Posterior vena cava (tissue), 2 donors: ENCODE measurements around the gene COL6A3. TPM values are rescaled to one million over a fixed set of nuclear protein-coding genes. Genes with fewer than 3 reads are reported as not detected.

Experiments
- DNase-seq: peaks from one replicate; pipeline ENCODE4 v3.0.0-alpha.2; 2020; ENCODE audit warnings: low spot score
- intact Hi-C, 2 donors: fragments of 100-400 bp; cut with DNase I; formaldehyde crosslinking; loops; one replicate each; pipeline versions ENCODE4 v1.14.1 to v1.14.2; 2022 to 2023
- total RNA-seq, 2 donors: library from RNA; stranded (reverse); fragmentation: NEBNext Ultra II Directional; extraction: Animal tissue kit (Norgen Biotek cat#: 25700); gene quantifications; one replicate each; pipeline ENCODE4 v1.2.1, GENCODE V29; 2021
- donor health status: DM: yes; HTN: yes; CAD: no.
- donor health status: DM: yes; HTN: yes; CAD: no.

The COL6A3 gene
- total RNA-seq, 2 donors from 2014 or later = 485 to 835 TPM

GRCh38 chr2:237403024-237403882 is 10.7 kb downstream of the COL6A3 start:
- DNase-seq = no peak
- intact Hi-C loops = loop anchor here in 1 of 2 donors (10.0 kb wide), 1 partner anchor 228 kb away; no protein-coding TSS in a partner anchor

- intact Hi-C loops = loop anchor here in 1 of 2 donors (10.0 kb wide), 1 partner anchor 225 kb away; no protein-coding TSS in a partner anchor
- no peak for DNase-seq
Observed at GRCh38 chr2:237400199-237400598, 13.8 kb downstream of the COL6A3 start.

GRCh38 chr2:237397072-237397471 is 16.9 kb downstream of the COL6A3 start:
- intact Hi-C loops = loop anchor here in 1 of 2 donors (5.0 kb wide), 1 partner anchor 35 kb away; no protein-coding TSS in a partner anchor
- DNase-seq = no peak

GRCh38 chr2:237393523-237393922 is 20.4 kb downstream of the COL6A3 start:
- no peak for DNase-seq
- intact Hi-C loops = no loop called here

GRCh38 chr2:237392186-237392585 is 21.8 kb downstream of the COL6A3 start:
- DNase-seq = no peak
- intact Hi-C loops = no loop called here

GRCh38 chr2:237391140-237391539 is 22.8 kb downstream of the COL6A3 start:
- intact Hi-C loops = no loop called here
- DNase-seq = no peak

- intact Hi-C loops = no loop called here
- DNase-seq = no peak
Observed at GRCh38 chr2:237390235-237390634, 23.7 kb downstream of the COL6A3 start.

- intact Hi-C loops = no loop called here
- no peak for DNase-seq
Observed at GRCh38 chr2:237389831-237390230, 24.1 kb downstream of the COL6A3 start.

- DNase-seq = no peak
- intact Hi-C loops = no loop called here
Observed at GRCh38 chr2:237388036-237388435, 25.9 kb downstream of the COL6A3 start.

- intact Hi-C loops = no loop called here
- DNase-seq = no peak
Observed at GRCh38 chr2:237384672-237385020, 29.3 kb downstream of the COL6A3 start.

- DNase-seq = no peak
- intact Hi-C loops = no loop called here
Observed at GRCh38 chr2:237383991-237384671, 29.8 kb downstream of the COL6A3 start.

- intact Hi-C loops = no loop called here
- DNase-seq = no peak
Observed at GRCh38 chr2:237380768-237381167, 33.2 kb downstream of the COL6A3 start.

- no peak for DNase-seq
- intact Hi-C loops = no loop called here
Observed at GRCh38 chr2:237379636-237380035, 34.3 kb downstream of the COL6A3 start.

- intact Hi-C loops = no loop called here
- DNase-seq = no peak
Observed at GRCh38 chr2:237378650-237379049, 35.3 kb downstream of the COL6A3 start.

GRCh38 chr2:237374284-237375060 is 39.5 kb downstream of the COL6A3 start:
- no peak for DNase-seq
- intact Hi-C loops = no loop called here

- no peak for DNase-seq
- intact Hi-C loops = no loop called here
Observed at GRCh38 chr2:237371856-237372255, 42.1 kb downstream of the COL6A3 start.

- no peak for DNase-seq
- intact Hi-C loops = no loop called here
Observed at GRCh38 chr2:237365671-237366070, 48.3 kb downstream of the COL6A3 start.

GRCh38 chr2:237364655-237365054 is 49.3 kb downstream of the COL6A3 start:
- intact Hi-C loops = loop anchor here in 1 of 2 donors (5.0 kb wide), 1 partner anchor 33 kb away; no protein-coding TSS in a partner anchor
- DNase-seq = no peak

GRCh38 chr2:237361194-237362004 is 52.6 kb downstream of the COL6A3 start:
- intact Hi-C loops = loop anchor here in 1 of 2 donors (5.0 kb wide), 1 partner anchor 36 kb away; no protein-coding TSS in a partner anchor
- no peak for DNase-seq
